GM18520 (cell line): ENCODE measurements around the gene PIK3R6.

ENCODE experiments used
- ATAC-seq: cut with Tn5 transposase; IDR thresholded peaks from one replicate; pipeline ENCODE4 v1.9.1; 2021; ENCODE audit not compliant: unreplicated experiment

The PIK3R6 gene

GRCh38 chr17:8867361-8867981, at the start of gene PIK3R6:
PIK3R6 (minus strand) TSS chr17:8867674; CDS start chr17:8849794, 17,880 bp downstream.
- ATAC-seq: no peak

GRCh38 chr17:8916466-8916865, 49.0 kb upstream of the PIK3R6 start:
- ATAC-seq: no peak

- no peak for ATAC-seq
Measured at GRCh38 chr17:8914554-8914953, 47.1 kb upstream of the PIK3R6 start.

GRCh38 chr17:8913879-8914278, 46.4 kb upstream of the PIK3R6 start:
- ATAC-seq: no peak

- ATAC-seq: no peak
Measured at GRCh38 chr17:8913091-8913490, 45.6 kb upstream of the PIK3R6 start.

- ATAC-seq: no peak
Measured at GRCh38 chr17:8912084-8912981, 44.9 kb upstream of the PIK3R6 start.

GRCh38 chr17:8910969-8911604, 43.6 kb upstream of the PIK3R6 start:
- no peak for ATAC-seq

- no peak for ATAC-seq
Measured at GRCh38 chr17:8909586-8910270, 42.3 kb upstream of the PIK3R6 start.

GRCh38 chr17:8905331-8905730, 37.9 kb upstream of the PIK3R6 start:
- ATAC-seq: no peak

GRCh38 chr17:8904686-8905085, 37.2 kb upstream of the PIK3R6 start:
- ATAC-seq: no peak

- ATAC-seq: no peak
Measured at GRCh38 chr17:8904201-8904600, 36.7 kb upstream of the PIK3R6 start.

GRCh38 chr17:8900626-8901585, 33.4 kb upstream of the PIK3R6 start:
- ATAC-seq: no peak

GRCh38 chr17:8900207-8900606, 32.7 kb upstream of the PIK3R6 start:
- no peak for ATAC-seq

- ATAC-seq: no peak
Measured at GRCh38 chr17:8898636-8899035, 31.2 kb upstream of the PIK3R6 start.

- no peak for ATAC-seq
Measured at GRCh38 chr17:8898126-8898525, 30.7 kb upstream of the PIK3R6 start.

- ATAC-seq: no peak
Measured at GRCh38 chr17:8896641-8897635, 29.5 kb upstream of the PIK3R6 start.

GRCh38 chr17:8896087-8896486, 28.6 kb upstream of the PIK3R6 start:
- ATAC-seq: no peak

- no peak for ATAC-seq
Measured at GRCh38 chr17:8894673-8895578, 27.5 kb upstream of the PIK3R6 start.
